Measurements from ENCODE around the gene MOV10. TPM values are rescaled to one million over a fixed set of nuclear protein-coding genes. Genes with fewer than 3 reads are reported as not detected.

MOV10 gene
- total and polyA plus RNA-seq, 10 of the 15 experiments (the other 5 are each of a cell fraction or from before 2014, with no cell fraction given), result 21.0 to 80.3 (median 49.8) TPM

DNA sequence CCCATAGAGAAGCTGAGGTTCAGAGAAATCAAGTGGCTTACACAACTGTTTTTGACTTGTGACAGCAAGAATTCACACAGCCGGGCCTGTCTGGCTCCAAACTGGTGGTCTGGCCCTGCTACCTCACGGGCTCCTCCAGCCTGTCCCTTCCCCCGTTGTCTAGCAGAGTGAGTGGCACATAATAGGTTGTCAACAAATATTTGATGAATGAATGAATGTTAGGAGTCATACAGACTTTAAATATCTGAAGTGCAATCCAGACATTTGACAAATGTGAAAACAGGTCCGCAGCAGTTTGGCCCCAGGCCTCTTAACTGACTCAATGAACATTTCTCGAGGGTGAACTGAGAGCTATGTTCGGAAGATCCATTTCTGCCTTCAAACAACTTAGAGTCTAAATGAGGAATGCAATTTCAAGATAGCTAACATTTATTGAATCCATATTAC, 33.6 kb downstream of the MOV10 start (continued):
- TF ChIP-seq, protein P1, sequence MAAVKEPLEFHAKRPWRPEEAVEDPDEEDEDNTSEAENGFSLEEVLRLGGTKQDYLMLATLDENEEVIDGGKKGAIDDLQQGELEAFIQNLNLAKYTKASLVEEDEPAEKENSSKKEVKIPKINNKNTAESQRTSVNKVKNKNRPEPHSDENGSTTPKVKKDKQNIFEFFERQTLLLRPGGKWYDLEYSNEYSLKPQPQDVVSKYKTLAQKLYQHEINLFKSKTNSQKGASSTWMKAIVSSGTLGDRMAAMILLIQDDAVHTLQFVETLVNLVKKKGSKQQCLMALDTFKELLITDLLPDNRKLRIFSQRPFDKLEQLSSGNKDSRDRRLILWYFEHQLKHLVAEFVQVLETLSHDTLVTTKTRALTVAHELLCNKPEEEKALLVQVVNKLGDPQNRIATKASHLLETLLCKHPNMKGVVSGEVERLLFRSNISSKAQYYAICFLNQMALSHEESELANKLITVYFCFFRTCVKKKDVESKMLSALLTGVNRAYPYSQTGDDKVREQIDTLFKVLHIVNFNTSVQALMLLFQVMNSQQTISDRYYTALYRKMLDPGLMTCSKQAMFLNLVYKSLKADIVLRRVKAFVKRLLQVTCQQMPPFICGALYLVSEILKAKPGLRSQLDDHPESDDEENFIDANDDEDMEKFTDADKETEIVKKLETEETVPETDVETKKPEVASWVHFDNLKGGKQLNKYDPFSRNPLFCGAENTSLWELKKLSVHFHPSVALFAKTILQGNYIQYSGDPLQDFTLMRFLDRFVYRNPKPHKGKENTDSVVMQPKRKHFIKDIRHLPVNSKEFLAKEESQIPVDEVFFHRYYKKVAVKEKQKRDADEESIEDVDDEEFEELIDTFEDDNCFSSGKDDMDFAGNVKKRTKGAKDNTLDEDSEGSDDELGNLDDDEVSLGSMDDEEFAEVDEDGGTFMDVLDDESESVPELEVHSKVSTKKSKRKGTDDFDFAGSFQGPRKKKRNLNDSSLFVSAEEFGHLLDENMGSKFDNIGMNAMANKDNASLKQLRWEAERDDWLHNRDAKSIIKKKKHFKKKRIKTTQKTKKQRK (IDR thresholded peaks at IDR 0.05; ENCODE audit: low read depth, low read length), result no peak
- TF ChIP-seq NR2C2 (IDR thresholded peaks at IDR 0.05; ENCODE audit: borderline replicate concordance, control insufficient read depth, insufficient read length, low read depth) (no peak), CREM (IDR thresholded peaks at IDR 0.05; ENCODE audit: low read depth) (no peak), NR2F1 (conservative IDR thresholded peaks at IDR 0.05) (no peak)

DNA sequence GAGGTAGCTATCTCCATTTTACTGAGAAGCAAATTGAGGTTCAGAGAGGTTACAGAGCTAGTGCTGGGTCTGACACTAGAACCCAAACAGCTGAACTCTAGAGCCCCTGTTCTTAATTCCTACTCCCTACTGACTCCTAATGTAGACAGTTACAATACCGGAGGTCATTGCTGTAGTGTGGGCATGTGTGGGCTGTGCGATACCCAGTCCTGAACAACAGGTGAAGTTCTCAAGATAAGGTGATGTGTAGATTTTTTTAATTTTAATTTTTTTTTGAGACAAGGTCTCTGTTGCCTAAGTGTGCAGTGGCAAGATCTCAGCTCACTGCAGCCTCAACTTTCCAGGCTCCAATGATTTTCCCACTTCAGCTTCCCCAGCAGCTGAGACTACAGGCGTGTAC, 34.0 kb downstream of the MOV10 start:
- no TSS peak for BruUV-seq (replicated peaks)
- Histone ChIP-seq H3K27ac (ENCODE audit: control insufficient read depth, insufficient read depth) (no peak overlapping the region), H3K9ac (ENCODE audit: control insufficient read depth, insufficient read depth, low read length) (no peak overlapping the region), H3K79me2 (ENCODE audit: control insufficient read depth, insufficient read depth, low read length) (peaks cover 31% of the 10 kb centered on the region), H3K27me3 (replicated peaks in 1 of 2; ENCODE audit: control insufficient read depth in 2 of 2, insufficient read depth in 2 of 2, low read length in 1 of 2) (no peaks in the 10 kb centered on the region), H3K36me3 (ENCODE audit: control insufficient read depth in 2 of 2, insufficient read depth in 2 of 2, low read length in 1 of 2) (0 out of 4 replicates have a peak, but pooled peaks cover 0 to 3% of the 10 kb centered on the region in 2 experiments), H4K20me1 (ENCODE audit: control insufficient read depth, insufficient read depth) (0 out of 2 replicates have a peak, but pooled peaks cover 2% of the 10 kb centered on the region), H3K4me3 (no peak overlapping the region), H3K9me3 (replicated peaks; ENCODE audit: control insufficient read depth, insufficient read depth, low read length) (no peaks in the 10 kb centered on the region), H3K4me1 (ENCODE audit: control insufficient read depth, insufficient read depth, low read length) (peaks cover 19% of the 10 kb centered on the region), H2AFZ (ENCODE audit: control insufficient read depth, low read depth, low read length) (no peak overlapping the region), H3K4me2 (ENCODE audit: control insufficient read depth, insufficient read depth) (no peak overlapping the region)
- POLR2A ChIA-PET, result interaction anchor here (0.7 to 1.9 kb wide), 5 partner anchors 34 to 207 kb away, joined by 3 to 7 read pairs (median 5); partner anchors contain the start of genes MOV10 and ST7L
- RAD21 ChIA-PET (ENCODE audit: unreplicated experiment), result interaction anchor here (1.0 to 5.6 kb wide), 12 partner anchors 32 to 317 kb away, joined by 3 to 53 read pairs (median 8); partner anchors contain the start of gene MOV10
- intact Hi-C loops (cut with micrococcal nuclease; ENCODE audit: unreplicated experiment), result no loop called here
- SMC1A ChIA-PET (ENCODE audit: uncharacterized antibody, unreplicated experiment), result interaction anchor here (0.6 to 5.1 kb wide), 20 partner anchors 18 to 320 kb away, joined by 3 to 47 read pairs (median 4); partner anchors contain the start of genes MOV10 and ST7L
- CTCF ChIA-PET, result interaction anchor here (0.7 to 5.9 kb wide), 26 partner anchors 8 to 364 kb away, joined by 3 to 122 read pairs (median 4); partner anchors contain the start of genes CAPZA1, CTTNBP2NL, LRIG2 and MOV10
- no peak for ATAC-seq
- no peak for TF ChIP-seq ASH2L (IDR thresholded peaks at IDR 0.05; ENCODE audit: borderline replicate concordance, low read depth)
- TF ChIP-seq ATF7 (IDR thresholded peaks at IDR 0.05; ENCODE audit: low read depth), result no peak
- TF ChIP-seq ATF3 (IDR thresholded peaks at IDR 0.05; ENCODE audit: borderline replicate concordance, extremely low read depth, low read depth, low read length), result no peak
- no peak for TF ChIP-seq BACH1 (IDR thresholded peaks at IDR 0.05; ENCODE audit: borderline replicate concordance)
- TF ChIP-seq CEBPB (IDR thresholded peaks at IDR 0.05; ENCODE audit: borderline replicate concordance in 1 of 2, low read depth in 2 of 2, low read length in 2 of 2), result no peak
- TF ChIP-seq KLF5 (IDR thresholded peaks at IDR 0.05; ENCODE audit: partially characterized antibody), result no peak
- DNase-seq (ENCODE audit: low read depth, low spot score), result no peak
- WGBS (ENCODE audit: insufficient coverage, insufficient replicate concordance, low lambda C conversion rate, missing lambda C conversion rate), result 52% methylated on average over 3 of the region's 3 CpGs
- in situ Hi-C loops (cut with MboI), result loop anchor here (5.0 kb wide), 2 partner anchors 206 to 316 kb away; no protein-coding TSS in a partner anchor
- no peak for FAIRE-seq

Measured in GM12878 (cell line).